PC-3 (cell line): ENCODE results near the gene EMILIN1. TPM values are rescaled to one million over a fixed set of nuclear protein-coding genes. Genes with fewer than 3 reads are reported as not detected.

Experiments used
- ATAC-seq: fragments of 200-7000 bp; cut with Tn5 transposase; 2 replicates; pipeline ENCODE4 v1.9.1; 2020; ENCODE audit warnings: mild to moderate bottlenecking, moderate library complexity
- BruUV-seq: library from RNA; stranded (reverse); fragments of 400-500 nt; replicated peaks from 2 replicates; lab custom pipeline; 2021; lab: Mats Ljungman, UMichigan
- CTCF ChIA-PET: fragments of 300-600 bp; sonication (Branson Sonifier 250); formaldehyde crosslinking; loops from one replicate; lab custom pipeline; 2022; ENCODE audit warnings: antibody characterized with exemption; lab: Charles Lee
- POLR2A ChIA-PET: fragments of 300-600 bp; sonication (Branson Sonifier 250); formaldehyde crosslinking; loops from one replicate; lab custom pipeline; 2022; ENCODE audit warnings: antibody characterized with exemption; ENCODE audit not compliant: unreplicated experiment; lab: Charles Lee
- DNase-seq: peaks from one replicate; pipeline ENCODE4 v3.0.0-alpha.2; 2015
- H2AFZ ChIP-seq: fragments of 300-600 bp; sonication (generic); 2 replicates; pipeline ENCODE4 v1.6.0; 2016; ENCODE audit warnings: antibody characterized with exemption, low read length
- H3F3A ChIP-seq: fragments of 300-600 bp; sonication (generic); one replicate; pipeline ENCODE4 v1.6.0; 2017; ENCODE audit warnings: antibody characterized with exemption, low read length, control low read depth, mild to moderate bottlenecking; ENCODE audit not compliant: unreplicated experiment
- H3K27ac ChIP-seq: fragments of 300-600 bp; sonication (generic); 2 replicates; pipeline ENCODE4 v1.5.1; 2016; ENCODE audit warnings: mild to moderate bottlenecking, low read length
- H3K27me3 ChIP-seq: fragments of 300-600 bp; sonication (generic); 2 replicates; pipeline ENCODE4 v1.6.1; 2016; ENCODE audit warnings: low read length, mixed read lengths
- H3K36me3 ChIP-seq: fragments of 300-600 bp; sonication (generic); 2 replicates; pipeline ENCODE4 v1.6.1; 2016; ENCODE audit warnings: low read depth, mixed run types, low read length, mixed read lengths
- H3K4me1 ChIP-seq: fragments of 300-600 bp; sonication (generic); 2 replicates; pipeline ENCODE4 v1.5.1; 2016; ENCODE audit warnings: low read length; ENCODE audit not compliant: insufficient read depth
- H3K4me2 ChIP-seq: fragments of 300-600 bp; sonication (generic); 2 replicates; pipeline ENCODE4 v1.6.0; 2016; ENCODE audit warnings: low read length
- H3K4me3 ChIP-seq: fragments of 300-600 bp; sonication (generic); 2 replicates; pipeline ENCODE4 v1.5.1; 2016; ENCODE audit warnings: mild to moderate bottlenecking, low read length, mixed read lengths
- H3K79me2 ChIP-seq: fragments of 300-600 bp; sonication (generic); 2 replicates; pipeline ENCODE4 v1.6.1; 2017; ENCODE audit warnings: low read length, mixed read lengths
- H3K9ac ChIP-seq: fragments of 300-600 bp; sonication (generic); 2 replicates; pipeline ENCODE4 v1.6.0; 2016; ENCODE audit warnings: mild to moderate bottlenecking, low read length
- H3K9me2 ChIP-seq: fragments of 300-600 bp; sonication (generic); replicated peaks from 2 replicates; pipeline ENCODE4 v1.6.1; 2016; ENCODE audit warnings: mixed run types, low read length, mixed read lengths
- H3K9me3 ChIP-seq: fragments of 300-600 bp; sonication (generic); 2 replicates; pipeline ENCODE4 v1.6.1; 2016; ENCODE audit warnings: low read length, mixed read lengths
- H4K20me1 ChIP-seq: fragments of 300-600 bp; sonication (generic); 2 replicates; pipeline ENCODE4 v1.6.1; 2016; ENCODE audit warnings: low read length, mixed read lengths
- CTCF ChIP-seq: fragments of 300-600 bp; sonication (generic); conservative IDR thresholded peaks from 2 replicates; pipeline ENCODE4 v1.5.1; 2017; ENCODE audit warnings: antibody characterized with exemption, low read depth, mild to moderate bottlenecking, low read length
- EZH2 ChIP-seq: fragments of 300-600 bp; sonication (generic); IDR thresholded peaks from one replicate; pipeline ENCODE4 v1.6.1; 2017; ENCODE audit warnings: antibody characterized with exemption, mild to moderate bottlenecking, low read length; ENCODE audit not compliant: unreplicated experiment
- EZH2phosphoT487 ChIP-seq: fragments of 300-600 bp; sonication (generic); IDR thresholded peaks from 2 replicates; pipeline ENCODE4 v1.6.1; 2018; ENCODE audit warnings: mild to moderate bottlenecking, antibody characterized with exemption, low read length, borderline replicate concordance
- intact Hi-C: fragments of 100-400 bp; cut with micrococcal nuclease; formaldehyde crosslinking; loops from 2 replicates; pipeline ENCODE4 v1.9.0; 2023
- total RNA-seq: library from RNA; depleted of rRNA; stranded (reverse); fragments of >200 nt; gene quantifications from 2 replicates; pipeline ENCODE4 v1.2.3, GENCODE V29; 2014

Gene EMILIN1
- total RNA-seq, 1 experiment from 2014 or later, result 0.69 TPM

DNA sequence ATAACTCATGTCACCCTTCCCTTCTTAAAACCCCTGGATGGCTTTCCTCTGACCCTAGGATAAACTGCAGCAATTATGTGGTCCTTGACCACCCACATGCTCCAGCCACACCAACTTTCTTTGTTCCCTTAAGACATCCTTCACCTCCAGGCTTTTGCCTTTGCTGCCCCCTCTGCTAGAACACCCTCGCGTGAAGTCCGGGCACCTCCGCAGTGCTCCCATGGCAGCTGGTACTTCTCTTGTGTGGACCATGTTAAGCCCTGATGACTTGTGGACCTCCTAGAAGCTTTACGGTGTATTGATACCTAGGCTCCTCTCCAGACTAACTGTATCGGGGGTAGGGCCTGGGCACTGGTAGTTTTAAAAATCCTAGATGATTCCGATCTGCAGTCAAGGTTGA is 44.4 kb downstream of the EMILIN1 start:
- no peak for ATAC-seq
- no peak overlapping the region for H3K4me2 ChIP-seq
- ChIA-PET CTCF (no interaction called here), POLR2A (no interaction called here)
- BruUV-seq, result no TSS peak
- H3F3A ChIP-seq, result no peaks in the 10 kb centered on the region
- no peaks in the 10 kb centered on the region for H4K20me1 ChIP-seq
- no peaks in the 10 kb centered on the region for H3K36me3 ChIP-seq
- intact Hi-C loops, result no loop called here
- no peak for DNase-seq
- H3K27ac ChIP-seq, result no peak overlapping the region
- no peaks in the 10 kb centered on the region for H3K9me3 ChIP-seq
- H3K9me2 ChIP-seq, result no peaks in the 10 kb centered on the region
- TF ChIP-seq CTCF (no peak), EZH2 (no peak), EZH2phosphoT487 (no peak)
- no peak overlapping the region for H3K4me3 ChIP-seq
- H3K4me1 ChIP-seq, result no peaks in the 10 kb centered on the region
- no peaks in the 10 kb centered on the region for H3K27me3 ChIP-seq
- no peak overlapping the region for H3K9ac ChIP-seq
- H3K79me2 ChIP-seq, result no peaks in the 10 kb centered on the region
- no peak overlapping the region for H2AFZ ChIP-seq

GRCh38 chr2:27123302-27124150 is 45.1 kb downstream of the EMILIN1 start, which contains the start of gene ABHD1:
Gene ABHD1, plus strand, starts transcription at chr2:27123815. Its CDS starts 134 bp downstream, at chr2:27123949.
- peak within 1 kb of the TSS; percentile 63 for H3K4me3 ChIP-seq
- H3K27ac ChIP-seq, result no peak within 1 kb of the TSS
- ChIA-PET POLR2A (no interaction called here), CTCF (no interaction called here)
- H3K9me3 ChIP-seq, result no peaks in the 10 kb centered on the region
- H3K9ac ChIP-seq, result no peak within 1 kb of the TSS
- H2AFZ ChIP-seq, result peak within 1 kb of the TSS; percentile 66
- H3K36me3 ChIP-seq, result no peaks in the 10 kb centered on the region
- H3K79me2 ChIP-seq, result no peaks in the 10 kb centered on the region
- no peaks in the 10 kb centered on the region for H3K4me1 ChIP-seq
- no peaks in the 10 kb centered on the region for H3K9me2 ChIP-seq
- no peaks in the 10 kb centered on the region for H4K20me1 ChIP-seq
- H3K27me3 ChIP-seq, result no peaks in the 10 kb centered on the region
- no TSS peak for BruUV-seq
- TF ChIP-seq EZH2phosphoT487 (no peak), CTCF (no peak)
- intact Hi-C loops, result no loop called here
- no peaks in the 10 kb centered on the region for H3F3A ChIP-seq
- peak within 1 kb of the TSS; percentile 77 for H3K4me2 ChIP-seq
- no peak for DNase-seq
- peak; percentile 44 for ATAC-seq

- Histone ChIP-seq H3K9ac (no peak overlapping the region), H3K79me2 (no peaks in the 10 kb centered on the region), H3K9me2 (no peaks in the 10 kb centered on the region), H3F3A (no peaks in the 10 kb centered on the region), H3K9me3 (no peaks in the 10 kb centered on the region), H4K20me1 (no peaks in the 10 kb centered on the region), H3K27ac (no peak overlapping the region), H3K4me1 (no peaks in the 10 kb centered on the region), H3K4me3 (no peak overlapping the region), H2AFZ (no peak overlapping the region), H3K4me2 (no peak overlapping the region), H3K27me3 (no peaks in the 10 kb centered on the region), H3K36me3 (no peaks in the 10 kb centered on the region)
- POLR2A ChIA-PET, result no interaction called here
- ATAC-seq, result no peak
- CTCF ChIA-PET, result no interaction called here
- intact Hi-C loops, result no loop called here
- TF ChIP-seq EZH2phosphoT487, result no peak
- no peak for TF ChIP-seq CTCF
- no peak for TF ChIP-seq EZH2
- no TSS peak for BruUV-seq
- DNase-seq, result no peak
Measured at GRCh38 chr2:27125104-27125503, 46.7 kb downstream of the EMILIN1 start.
